Endothelial cell (in vitro differentiated cells): ENCODE results near the gene SPEM1. TPM values are rescaled to one million over a fixed set of nuclear protein-coding genes. Genes with fewer than 3 reads are reported as not detected.
A peak's percentile ranks its signal among the peaks of the same experiment; 100 is the strongest.

ENCODE experiments used
- DNase-seq: peaks from one replicate; pipeline ENCODE4 v3.0.0; 2021; ENCODE audit warnings: low spot score
- H3K27ac Mint-ChIP-seq: one replicate; pipeline ENCODE4 v1.8.0; 2021; ENCODE audit warnings: mixed read lengths, inconsistent platforms; ENCODE audit not compliant: unreplicated experiment
- H3K27me3 Mint-ChIP-seq: one replicate; pipeline ENCODE4 v1.8.0; 2021; ENCODE audit warnings: mild to moderate bottlenecking, moderate library complexity, mixed read lengths, inconsistent platforms; ENCODE audit not compliant: unreplicated experiment
- H3K36me3 Mint-ChIP-seq: one replicate; pipeline ENCODE4 v1.8.0; 2021; ENCODE audit warnings: mild to moderate bottlenecking, low read depth, mixed read lengths, inconsistent platforms; ENCODE audit not compliant: unreplicated experiment
- H3K4me1 Mint-ChIP-seq: one replicate; pipeline ENCODE4 v1.8.0; 2021; ENCODE audit warnings: mild to moderate bottlenecking, mixed read lengths, inconsistent platforms; ENCODE audit not compliant: unreplicated experiment
- H3K4me3 Mint-ChIP-seq: one replicate; pipeline ENCODE4 v1.8.0; 2021; ENCODE audit warnings: mild to moderate bottlenecking, mixed read lengths, inconsistent platforms; ENCODE audit not compliant: unreplicated experiment
- H3K9me3 Mint-ChIP-seq: one replicate; pipeline ENCODE4 v1.8.0; 2021; ENCODE audit warnings: mixed read lengths, inconsistent platforms; ENCODE audit not compliant: unreplicated experiment
- total RNA-seq: library from RNA; stranded (reverse); fragmentation: NEBNext Ultra II Directional; extraction: Animal tissue kit (Norgen Biotek cat#: 25700); gene quantifications from one replicate; pipeline ENCODE4 v1.2.1, GENCODE V29; 2021; ENCODE audit not compliant: unreplicated experiment
- TF ChIP-seq, protein P1 (sequence below): fragments of 200-600 bp; sonication (generic); IDR thresholded peaks from one replicate; pipeline ENCODE4 v1.5.0; 2021; ENCODE audit warnings: antibody characterized with exemption; ENCODE audit not compliant: unreplicated experiment

Gene SPEM1
- total RNA-seq, 1 donor from 2014 or later: 0.38 TPM

DNA sequence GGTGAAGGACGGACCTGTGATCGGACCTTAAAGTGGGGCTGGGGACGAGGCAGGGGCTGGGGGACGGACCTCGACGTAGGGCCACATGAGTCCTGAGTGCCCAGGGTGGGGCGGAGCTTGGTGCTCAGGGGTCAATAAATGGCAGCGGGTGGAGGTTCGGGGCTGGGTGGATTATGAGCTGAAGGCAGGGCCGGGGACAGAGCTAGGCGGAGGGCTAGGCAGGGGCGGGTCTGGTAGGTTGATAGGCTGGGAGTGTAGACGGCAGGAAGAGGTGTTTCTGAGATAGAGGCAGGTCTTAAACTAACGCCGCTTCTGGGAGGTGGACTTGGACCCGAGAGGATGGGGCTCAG lies 25.5 kb downstream of the SPEM1 start:
- H3K4me1 Mint-ChIP-seq: peaks cover 31% of the 10 kb centered on the region
- H3K36me3 Mint-ChIP-seq: no peaks in the 10 kb centered on the region
- H3K4me3 Mint-ChIP-seq: peak overlapping the region; percentile 89
- TF ChIP-seq, protein P1, sequence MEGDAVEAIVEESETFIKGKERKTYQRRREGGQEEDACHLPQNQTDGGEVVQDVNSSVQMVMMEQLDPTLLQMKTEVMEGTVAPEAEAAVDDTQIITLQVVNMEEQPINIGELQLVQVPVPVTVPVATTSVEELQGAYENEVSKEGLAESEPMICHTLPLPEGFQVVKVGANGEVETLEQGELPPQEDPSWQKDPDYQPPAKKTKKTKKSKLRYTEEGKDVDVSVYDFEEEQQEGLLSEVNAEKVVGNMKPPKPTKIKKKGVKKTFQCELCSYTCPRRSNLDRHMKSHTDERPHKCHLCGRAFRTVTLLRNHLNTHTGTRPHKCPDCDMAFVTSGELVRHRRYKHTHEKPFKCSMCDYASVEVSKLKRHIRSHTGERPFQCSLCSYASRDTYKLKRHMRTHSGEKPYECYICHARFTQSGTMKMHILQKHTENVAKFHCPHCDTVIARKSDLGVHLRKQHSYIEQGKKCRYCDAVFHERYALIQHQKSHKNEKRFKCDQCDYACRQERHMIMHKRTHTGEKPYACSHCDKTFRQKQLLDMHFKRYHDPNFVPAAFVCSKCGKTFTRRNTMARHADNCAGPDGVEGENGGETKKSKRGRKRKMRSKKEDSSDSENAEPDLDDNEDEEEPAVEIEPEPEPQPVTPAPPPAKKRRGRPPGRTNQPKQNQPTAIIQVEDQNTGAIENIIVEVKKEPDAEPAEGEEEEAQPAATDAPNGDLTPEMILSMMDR: no peak
- DNase-seq: no peak
- H3K9me3 Mint-ChIP-seq: no peaks in the 10 kb centered on the region
- peak overlapping the region; percentile 24 for H3K27ac Mint-ChIP-seq
- peaks cover 18% of the 10 kb centered on the region for H3K27me3 Mint-ChIP-seq

DNA sequence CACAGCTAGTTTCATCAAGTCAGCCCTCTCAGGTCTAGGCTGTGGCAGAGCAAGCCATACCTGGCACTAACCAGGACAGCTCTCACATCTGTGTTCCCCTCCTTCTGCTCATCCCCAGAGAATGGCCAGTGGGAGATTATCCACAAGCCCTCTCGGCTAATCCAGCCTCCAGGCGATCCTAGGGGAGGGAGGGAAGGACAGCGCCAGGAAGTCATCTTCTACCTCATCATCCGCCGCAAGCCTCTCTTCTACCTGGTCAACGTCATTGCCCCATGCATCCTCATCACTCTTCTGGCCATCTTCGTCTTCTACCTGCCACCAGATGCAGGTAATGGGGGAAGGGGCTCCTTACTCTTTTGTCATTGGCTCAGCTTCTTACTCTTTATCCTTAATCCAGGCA lies 28.3 kb downstream of the SPEM1 start:
- H3K36me3 Mint-ChIP-seq: no peaks in the 10 kb centered on the region
- TF ChIP-seq, protein P1: no peak
- DNase-seq: no peak
- H3K4me1 Mint-ChIP-seq: peaks cover 17% of the 10 kb centered on the region
- no peaks in the 10 kb centered on the region for H3K9me3 Mint-ChIP-seq
- H3K27me3 Mint-ChIP-seq: peaks cover 9% of the 10 kb centered on the region
- no peak overlapping the region for H3K27ac Mint-ChIP-seq
- H3K4me3 Mint-ChIP-seq: no peak overlapping the region

DNA sequence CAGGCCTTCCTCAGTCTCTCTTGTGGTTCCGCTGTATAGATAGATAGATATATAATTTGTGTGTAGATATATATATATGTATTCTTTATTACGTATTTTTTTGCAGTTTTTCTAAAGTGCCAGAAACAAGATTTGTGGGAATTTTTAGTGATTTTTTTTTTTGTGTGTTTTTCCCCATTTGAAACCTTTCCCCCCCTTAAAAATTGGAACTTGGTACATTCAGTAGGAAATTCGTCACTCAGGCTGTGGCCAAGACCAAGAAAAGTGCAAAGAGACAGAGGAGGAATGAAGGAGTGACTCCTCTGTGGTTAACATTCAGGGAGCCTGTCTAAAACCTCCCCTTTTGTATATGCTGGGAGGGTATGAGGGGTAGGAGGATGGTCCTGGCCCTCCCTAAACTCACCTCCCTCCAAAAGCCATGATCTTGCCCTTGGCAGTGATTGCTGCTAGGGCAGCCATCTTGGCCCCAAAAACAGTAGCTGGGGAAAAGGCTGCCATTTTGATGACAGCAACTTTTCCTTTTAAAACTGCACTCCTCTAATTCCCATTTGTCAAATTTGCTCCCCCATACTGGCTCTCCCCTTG lies 39.9 kb downstream of the SPEM1 start:
- peaks cover 6% of the 10 kb centered on the region for H3K27me3 Mint-ChIP-seq
- H3K4me3 Mint-ChIP-seq: no peak overlapping the region
- no peak overlapping the region for H3K27ac Mint-ChIP-seq
- peaks cover 3% of the 10 kb centered on the region for H3K4me1 Mint-ChIP-seq
- TF ChIP-seq, protein P1: no peak
- H3K36me3 Mint-ChIP-seq: peaks cover 5% of the 10 kb centered on the region
- no peaks in the 10 kb centered on the region for H3K9me3 Mint-ChIP-seq
- DNase-seq: no peak

DNA sequence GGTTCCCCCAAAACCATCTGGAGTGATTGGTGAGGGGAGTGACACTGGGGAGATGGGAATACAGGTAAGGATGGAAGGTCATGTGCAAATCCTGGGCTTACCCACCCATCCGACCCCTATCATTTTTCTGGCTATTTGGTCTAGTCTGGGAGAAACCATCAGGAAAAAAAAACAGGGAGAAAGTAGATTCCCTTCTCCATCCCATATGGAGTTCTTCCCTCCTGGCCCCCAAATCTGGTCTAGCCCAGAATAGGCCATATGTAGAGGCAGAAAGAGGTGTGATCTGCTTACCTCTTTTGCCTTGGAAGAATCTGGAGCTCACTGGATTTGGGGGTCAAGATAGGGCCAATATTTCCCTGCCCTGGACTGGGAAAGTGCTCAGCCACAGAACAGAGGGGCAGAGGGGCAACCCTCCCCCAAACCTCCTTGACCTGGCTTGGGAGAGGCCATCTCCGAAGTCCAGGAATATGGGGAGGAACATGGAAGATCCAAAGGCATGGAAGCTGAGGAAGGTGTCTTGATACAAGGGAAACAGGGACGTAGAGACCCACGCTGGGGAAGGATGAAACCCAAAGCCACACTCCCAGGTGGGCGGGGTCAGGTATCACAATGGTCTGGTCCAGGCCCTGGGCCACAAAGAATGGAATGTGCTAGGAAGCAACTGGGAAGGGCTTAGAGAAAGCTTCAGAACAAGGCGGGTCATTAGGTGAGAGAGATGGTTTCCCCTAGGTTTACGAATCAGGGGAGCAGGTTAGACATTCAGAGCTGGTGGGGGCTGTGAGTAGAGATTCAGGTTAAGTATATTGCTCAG lies 40.9 kb downstream of the SPEM1 start:
- peaks cover 5% of the 10 kb centered on the region for H3K36me3 Mint-ChIP-seq
- H3K4me3 Mint-ChIP-seq: peak overlapping the region; percentile 83
- H3K4me1 Mint-ChIP-seq: peaks cover 3% of the 10 kb centered on the region
- TF ChIP-seq, protein P1: no peak
- H3K27ac Mint-ChIP-seq: no peak overlapping the region
- H3K9me3 Mint-ChIP-seq: no peaks in the 10 kb centered on the region
- DNase-seq: no peak
- H3K27me3 Mint-ChIP-seq: peaks cover 4% of the 10 kb centered on the region
